Measurements from ENCODE around the gene DCLK2. TPM values are rescaled to one million over a fixed set of nuclear protein-coding genes. Genes with fewer than 3 reads are reported as not detected.
"Not testable (repeated sequence)": the region's sequence is repeated elsewhere in the genome, so short reads cannot be mapped to it uniquely, and the experiment has no call there.

DCLK2 gene
- total and polyA plus RNA-seq, 2 donors (not counting 1 experiment from before 2014, with no cell fraction given) = 0.91 to 3.3 TPM

DNA sequence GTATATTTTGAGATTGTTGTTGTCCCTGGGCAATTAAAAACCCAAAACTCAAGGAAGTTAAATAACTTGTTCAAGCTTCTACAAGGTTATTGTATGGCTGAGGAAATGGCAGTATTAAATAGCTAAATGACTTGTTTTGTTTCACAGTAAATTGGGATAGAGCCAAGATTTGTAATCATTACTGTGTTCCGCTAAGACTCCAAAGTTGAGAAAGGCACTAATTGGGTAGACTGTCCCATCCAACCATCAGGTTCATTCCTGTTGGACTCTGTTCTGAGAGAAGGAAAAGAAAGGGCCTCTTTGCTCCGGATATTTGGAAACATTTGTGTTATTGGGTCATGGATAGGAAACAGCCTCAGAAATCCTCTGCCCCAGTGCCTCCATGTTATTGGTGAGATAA is 82.2 kb downstream of the DCLK2 start:
- no peak for TF ChIP-seq EZH2 (IDR thresholded peaks at IDR 0.05; ENCODE audit: borderline replicate concordance, insufficient read depth, low read depth, low read length, poor library complexity, severe bottlenecking)
- TF ChIP-seq, protein P1, sequence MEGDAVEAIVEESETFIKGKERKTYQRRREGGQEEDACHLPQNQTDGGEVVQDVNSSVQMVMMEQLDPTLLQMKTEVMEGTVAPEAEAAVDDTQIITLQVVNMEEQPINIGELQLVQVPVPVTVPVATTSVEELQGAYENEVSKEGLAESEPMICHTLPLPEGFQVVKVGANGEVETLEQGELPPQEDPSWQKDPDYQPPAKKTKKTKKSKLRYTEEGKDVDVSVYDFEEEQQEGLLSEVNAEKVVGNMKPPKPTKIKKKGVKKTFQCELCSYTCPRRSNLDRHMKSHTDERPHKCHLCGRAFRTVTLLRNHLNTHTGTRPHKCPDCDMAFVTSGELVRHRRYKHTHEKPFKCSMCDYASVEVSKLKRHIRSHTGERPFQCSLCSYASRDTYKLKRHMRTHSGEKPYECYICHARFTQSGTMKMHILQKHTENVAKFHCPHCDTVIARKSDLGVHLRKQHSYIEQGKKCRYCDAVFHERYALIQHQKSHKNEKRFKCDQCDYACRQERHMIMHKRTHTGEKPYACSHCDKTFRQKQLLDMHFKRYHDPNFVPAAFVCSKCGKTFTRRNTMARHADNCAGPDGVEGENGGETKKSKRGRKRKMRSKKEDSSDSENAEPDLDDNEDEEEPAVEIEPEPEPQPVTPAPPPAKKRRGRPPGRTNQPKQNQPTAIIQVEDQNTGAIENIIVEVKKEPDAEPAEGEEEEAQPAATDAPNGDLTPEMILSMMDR (IDR thresholded peaks at IDR 0.05) = no peak
- H3K79me2 ChIP-seq (ENCODE audit: control insufficient read depth, insufficient read depth, low read length) = no peaks in the 10 kb centered on the region
- CTCF ChIA-PET = no interaction called here
- no peaks in the 10 kb centered on the region for H3K4me1 ChIP-seq (ENCODE audit: control insufficient read depth in 2 of 2, insufficient read depth in 2 of 2, low read length in 2 of 2)
- H3K9me3 ChIP-seq (ENCODE audit: control extremely low read depth in 1 of 3, control insufficient read depth in 2 of 3, insufficient read depth in 1 of 3, low read length in 2 of 3) = no peaks in the 10 kb centered on the region
- no peaks in the 10 kb centered on the region for H3K36me3 ChIP-seq (replicated peaks in 1 of 2; ENCODE audit: control extremely low read depth in 1 of 2, control insufficient read depth in 1 of 2, extremely low read depth in 1 of 2, insufficient read depth in 2 of 2, low read length in 1 of 2)
- H2AFZ ChIP-seq (ENCODE audit: insufficient read depth, low read depth, low read length, poor library complexity, severe bottlenecking) = no peak overlapping the region
- H3K9me3 Mint-ChIP-seq (ENCODE audit: insufficient read depth) = no peaks in the 10 kb centered on the region
- no peaks in the 10 kb centered on the region for H3K27me3 ChIP-seq (replicated peaks in 1 of 4; ENCODE audit: control extremely low read depth in 1 of 4, control insufficient read depth in 3 of 4, insufficient read depth in 4 of 4, low read length in 3 of 4)
- H3K27me3 Mint-ChIP-seq = no peaks in the 10 kb centered on the region
- no peaks in the 10 kb centered on the region for H4K20me1 ChIP-seq (ENCODE audit: control insufficient read depth, insufficient read depth, low read length, poor library complexity, severe bottlenecking)
- no peaks in the 10 kb centered on the region for H3K4me1 Mint-ChIP-seq
- H3K4me3 ChIP-seq (ENCODE audit: control extremely low read depth in 1 of 5, extremely low read depth in 1 of 5, insufficient read depth in 1 of 5, low read depth in 2 of 5, low read length in 4 of 5) = no peak overlapping the region
- no peak overlapping the region for H3K9ac ChIP-seq (ENCODE audit: low read length)
- intact Hi-C loops (cut with micrococcal nuclease) = no loop called here
- WGBS (ENCODE audit: insufficient coverage) = no CpG with 5 or more reads among the region's 2 CpGs
- no peak overlapping the region for H3K27ac ChIP-seq (ENCODE audit: low read length in 2 of 2)
- ATAC-seq (ENCODE audit: low read depth) (no peak), DNase-seq (no peak)
- H3K27ac Mint-ChIP-seq = no peak overlapping the region
- POLR2A ChIA-PET = no interaction called here
- H3K4me2 ChIP-seq (replicated peaks; ENCODE audit: low read depth, low read length, poor library complexity, severe bottlenecking) = no peak overlapping the region
- no peak overlapping the region for H3K4me3 Mint-ChIP-seq

DNA sequence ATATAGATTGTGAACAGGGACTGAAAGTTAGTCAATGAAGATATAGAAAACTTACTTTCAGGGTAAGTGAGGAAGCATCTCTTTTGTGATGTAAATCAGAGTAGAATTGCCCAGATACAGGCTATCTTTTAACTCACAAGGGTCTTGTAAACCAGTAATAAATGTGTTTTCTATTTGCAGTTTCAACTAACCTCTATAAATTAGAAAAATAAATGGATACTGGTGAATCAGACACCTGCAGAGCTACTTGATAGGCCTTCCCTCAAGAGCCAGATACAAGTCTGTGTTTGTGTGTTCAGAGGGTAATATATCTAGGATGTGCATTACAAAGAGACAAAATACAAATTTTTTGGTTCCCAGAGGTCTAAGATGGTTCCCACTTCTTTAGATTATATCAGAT is 82.9 kb downstream of the DCLK2 start:
- Histone ChIP-seq H3K4me1 (ENCODE audit: control insufficient read depth in 2 of 2, insufficient read depth in 2 of 2, low read length in 2 of 2) (no peaks in the 10 kb centered on the region), H4K20me1 (ENCODE audit: control insufficient read depth, insufficient read depth, low read length, poor library complexity, severe bottlenecking) (no peaks in the 10 kb centered on the region), H3K4me2 (replicated peaks; ENCODE audit: low read depth, low read length, poor library complexity, severe bottlenecking) (no peak overlapping the region), H3K9ac (ENCODE audit: low read length) (no peak overlapping the region), H3K9me3 (ENCODE audit: control extremely low read depth in 1 of 3, control insufficient read depth in 2 of 3, insufficient read depth in 1 of 3, low read length in 2 of 3) (no peaks in the 10 kb centered on the region), H3K79me2 (ENCODE audit: control insufficient read depth, insufficient read depth, low read length) (no peaks in the 10 kb centered on the region), H3K27me3 (replicated peaks in 1 of 4; ENCODE audit: control extremely low read depth in 1 of 4, control insufficient read depth in 3 of 4, insufficient read depth in 4 of 4, low read length in 3 of 4) (no peaks in the 10 kb centered on the region), H3K36me3 (replicated peaks in 1 of 2; ENCODE audit: control extremely low read depth in 1 of 2, control insufficient read depth in 1 of 2, extremely low read depth in 1 of 2, insufficient read depth in 2 of 2, low read length in 1 of 2) (no peaks in the 10 kb centered on the region), H2AFZ (ENCODE audit: insufficient read depth, low read depth, low read length, poor library complexity, severe bottlenecking) (no peak overlapping the region), H3K4me3 (ENCODE audit: control extremely low read depth in 1 of 5, extremely low read depth in 1 of 5, insufficient read depth in 1 of 5, low read depth in 2 of 5, low read length in 4 of 5) (no peak overlapping the region), H3K27ac (ENCODE audit: low read length in 2 of 2) (no peak overlapping the region)
- Mint-ChIP-seq H3K4me1 (no peaks in the 10 kb centered on the region), H3K9me3 (ENCODE audit: insufficient read depth) (no peaks in the 10 kb centered on the region), H3K27ac (no peak overlapping the region), H3K4me3 (no peak overlapping the region), H3K27me3 (peaks cover 5% of the 10 kb centered on the region)
- ATAC-seq (ENCODE audit: low read depth) = no peak
- TF ChIP-seq, protein P1 (IDR thresholded peaks at IDR 0.05) = no peak
- TF ChIP-seq EZH2 (IDR thresholded peaks at IDR 0.05; ENCODE audit: borderline replicate concordance, insufficient read depth, low read depth, low read length, poor library complexity, severe bottlenecking) = no peak
- no peak for DNase-seq
- POLR2A ChIA-PET = no interaction called here
- CTCF ChIA-PET = no interaction called here
- intact Hi-C loops (cut with micrococcal nuclease) = no loop called here

DNA sequence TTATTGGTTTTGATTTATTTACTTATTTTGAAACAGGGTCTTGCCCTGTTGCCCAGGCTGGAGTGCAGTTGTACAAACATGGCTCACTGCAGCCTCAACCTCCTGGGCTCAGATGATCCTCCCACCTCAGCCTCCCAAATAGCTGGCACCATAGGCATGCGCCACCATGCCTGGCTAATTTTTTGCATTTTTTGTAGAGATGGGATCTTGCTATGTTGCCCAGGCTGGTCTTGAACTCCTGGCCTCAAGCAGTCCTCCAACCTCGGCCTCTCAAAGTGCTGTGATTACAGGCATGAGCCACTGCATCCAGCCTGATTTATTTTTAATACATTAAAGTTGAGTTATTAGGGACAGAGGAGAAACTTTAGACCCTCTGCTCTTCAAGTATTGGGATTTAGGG is 83.8 kb downstream of the DCLK2 start:
- CTCF ChIA-PET; POLR2A ChIA-PET; H3K9me3 ChIP-seq (ENCODE audit: control extremely low read depth in 1 of 3, control insufficient read depth in 2 of 3, insufficient read depth in 1 of 3, low read length in 2 of 3); H3K27ac Mint-ChIP-seq; H3K27me3 Mint-ChIP-seq; H3K9ac ChIP-seq (ENCODE audit: low read length); H2AFZ ChIP-seq (ENCODE audit: insufficient read depth, low read depth, low read length, poor library complexity, severe bottlenecking); H3K4me3 ChIP-seq (ENCODE audit: control extremely low read depth in 1 of 5, extremely low read depth in 1 of 5, insufficient read depth in 1 of 5, low read depth in 2 of 5, low read length in 4 of 5); intact Hi-C loops (cut with micrococcal nuclease); H3K9me3 Mint-ChIP-seq (ENCODE audit: insufficient read depth); H3K4me2 ChIP-seq (replicated peaks; ENCODE audit: low read depth, low read length, poor library complexity, severe bottlenecking); H3K36me3 ChIP-seq (replicated peaks in 1 of 2; ENCODE audit: control extremely low read depth in 1 of 2, control insufficient read depth in 1 of 2, extremely low read depth in 1 of 2, insufficient read depth in 2 of 2, low read length in 1 of 2); H3K4me1 Mint-ChIP-seq; ATAC-seq (ENCODE audit: low read depth); DNase-seq; H3K4me1 ChIP-seq (ENCODE audit: control insufficient read depth in 2 of 2, insufficient read depth in 2 of 2, low read length in 2 of 2); H4K20me1 ChIP-seq (ENCODE audit: control insufficient read depth, insufficient read depth, low read length, poor library complexity, severe bottlenecking); H3K79me2 ChIP-seq (ENCODE audit: control insufficient read depth, insufficient read depth, low read length); H3K4me3 Mint-ChIP-seq; H3K27ac ChIP-seq (ENCODE audit: low read length in 2 of 2); H3K27me3 ChIP-seq (replicated peaks in 1 of 4; ENCODE audit: control extremely low read depth in 1 of 4, control insufficient read depth in 3 of 4, insufficient read depth in 4 of 4, low read length in 3 of 4): not testable (repeated sequence)
- 80% methylated on average over 1 of the region's 2 CpGs for WGBS (ENCODE audit: insufficient coverage)
